GM12872 (cell line): ENCODE data around the gene GPR162.

Source experiments
- CTCF ChIP-seq: IDR thresholded peaks from 3 replicates; pipeline ENCODE4 v1.5.1; 2011; ENCODE audit warnings: low read depth, mild to moderate bottlenecking, low read length, moderate library complexity; ENCODE audit not compliant: insufficient read depth

GPR162 gene, protein sequence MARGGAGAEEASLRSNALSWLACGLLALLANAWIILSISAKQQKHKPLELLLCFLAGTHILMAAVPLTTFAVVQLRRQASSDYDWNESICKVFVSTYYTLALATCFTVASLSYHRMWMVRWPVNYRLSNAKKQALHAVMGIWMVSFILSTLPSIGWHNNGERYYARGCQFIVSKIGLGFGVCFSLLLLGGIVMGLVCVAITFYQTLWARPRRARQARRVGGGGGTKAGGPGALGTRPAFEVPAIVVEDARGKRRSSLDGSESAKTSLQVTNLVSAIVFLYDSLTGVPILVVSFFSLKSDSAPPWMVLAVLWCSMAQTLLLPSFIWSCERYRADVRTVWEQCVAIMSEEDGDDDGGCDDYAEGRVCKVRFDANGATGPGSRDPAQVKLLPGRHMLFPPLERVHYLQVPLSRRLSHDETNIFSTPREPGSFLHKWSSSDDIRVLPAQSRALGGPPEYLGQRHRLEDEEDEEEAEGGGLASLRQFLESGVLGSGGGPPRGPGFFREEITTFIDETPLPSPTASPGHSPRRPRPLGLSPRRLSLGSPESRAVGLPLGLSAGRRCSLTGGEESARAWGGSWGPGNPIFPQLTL

DNA sequence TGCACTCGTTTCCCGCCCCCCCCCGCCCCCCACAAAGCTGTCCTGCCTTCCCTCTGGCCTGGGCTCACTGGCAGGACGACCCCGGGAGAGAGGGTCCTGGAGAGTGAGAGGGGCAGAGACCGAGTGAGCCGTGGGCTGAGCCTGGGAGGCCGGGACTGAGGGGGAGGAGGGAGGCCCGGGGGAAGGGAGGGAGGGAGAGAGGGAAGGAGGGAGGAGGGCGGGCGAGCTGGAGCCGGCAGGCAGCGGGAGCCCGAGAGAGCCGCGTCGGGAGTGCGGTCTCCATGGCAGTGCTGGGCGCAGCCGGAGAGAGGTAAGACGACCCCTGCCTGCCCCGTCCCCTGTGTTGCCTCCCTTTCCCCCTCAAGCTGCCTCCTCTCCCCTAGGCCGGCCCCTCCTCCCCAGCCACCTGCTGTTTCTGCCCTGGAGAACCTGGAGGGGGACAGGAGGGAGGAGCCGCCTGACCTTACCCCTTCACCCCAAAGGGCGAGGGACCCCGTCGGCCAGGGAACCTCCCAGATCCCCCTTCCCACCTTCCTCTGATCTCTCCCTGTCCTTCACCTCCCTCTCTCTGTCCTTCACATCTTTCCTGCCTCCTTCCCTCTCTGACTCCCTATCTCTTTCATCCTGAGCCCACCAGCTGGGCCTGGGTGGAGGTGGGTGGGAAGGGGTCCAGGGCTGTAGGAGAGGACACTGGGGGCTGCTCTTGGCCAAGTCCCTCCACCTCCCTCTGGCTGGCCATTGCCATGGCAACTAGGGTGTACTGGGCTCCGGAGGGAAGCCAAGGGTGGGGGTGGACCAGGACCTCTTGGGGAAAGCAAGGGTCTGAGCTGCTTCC, at the start of gene GPR162:
Gene GPR162 (plus strand): TSS at position 231 of the 835 bp plus-strand sequence. CDS start 2,078 bp downstream, outside the sequence.
- TF ChIP-seq CTCF = no peak

DNA sequence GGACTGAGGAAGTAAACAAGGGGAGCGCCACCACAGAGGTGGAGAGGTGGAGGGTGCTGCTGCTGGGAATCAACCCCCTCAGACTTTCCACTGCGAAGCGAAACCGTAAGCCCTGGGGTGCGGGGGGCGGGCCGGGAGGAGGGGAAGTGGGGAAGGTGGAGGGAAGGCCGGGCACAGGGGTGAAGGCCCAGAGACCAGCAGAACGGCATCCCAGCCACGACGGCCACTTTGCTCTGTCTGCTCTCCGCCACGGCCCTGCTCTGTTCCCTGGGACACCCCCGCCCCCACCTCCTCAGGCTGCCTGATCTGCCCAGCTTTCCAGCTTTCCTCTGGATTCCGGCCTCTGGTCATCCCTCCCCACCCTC, 49.3 kb upstream of the GPR162 start, which contains the start of gene LAG3:
Gene LAG3 (plus strand): TSS at position 190 of the 365 bp plus-strand sequence. CDS start 333 bp downstream, outside the sequence.
- no peak for TF ChIP-seq CTCF

DNA sequence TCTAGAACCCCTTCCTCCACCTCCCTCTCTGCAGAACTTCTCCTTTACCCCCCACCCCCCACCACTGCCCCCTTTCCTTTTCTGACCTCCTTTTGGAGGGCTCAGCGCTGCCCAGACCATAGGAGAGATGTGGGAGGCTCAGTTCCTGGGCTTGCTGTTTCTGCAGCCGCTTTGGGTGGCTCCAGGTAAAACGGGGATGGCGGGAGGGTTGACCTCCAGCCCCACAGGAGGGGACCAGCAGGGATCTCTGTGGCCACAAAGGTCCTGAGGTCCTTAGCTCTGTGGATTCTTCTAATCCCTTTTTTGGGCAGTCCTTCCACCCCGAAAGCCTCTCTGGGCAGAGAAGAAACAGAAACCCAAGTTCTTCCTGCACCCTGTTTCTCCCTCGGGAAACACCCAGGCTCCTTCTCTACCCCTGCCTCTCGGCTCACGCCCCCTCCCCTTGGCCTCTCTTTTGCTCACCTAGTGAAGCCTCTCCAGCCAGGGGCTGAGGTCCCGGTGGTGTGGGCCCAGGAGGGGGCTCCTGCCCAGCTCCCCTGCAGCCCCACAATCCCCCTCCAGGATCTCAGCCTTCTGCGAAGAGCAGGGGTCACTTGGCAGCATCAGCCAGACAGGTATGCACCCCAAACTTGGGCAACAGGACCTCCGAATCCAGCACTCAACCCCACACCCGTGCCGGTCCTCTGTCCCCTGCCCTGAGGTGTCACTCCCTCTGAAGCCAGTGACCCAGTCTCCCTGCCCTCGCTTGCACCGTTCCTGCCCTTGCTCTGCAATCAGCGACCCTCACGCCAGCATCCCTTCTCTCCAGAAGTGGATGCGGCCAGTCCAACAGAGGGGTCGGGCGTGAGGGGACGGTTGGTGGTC, 48.7 kb upstream of the GPR162 start:
- TF ChIP-seq CTCF = no peak

GRCh38 chr12:6773590-6774351, 47.9 kb upstream of the GPR162 start:
- no peak for TF ChIP-seq CTCF

- no peak for TF ChIP-seq CTCF
These were observed 47.0 kb upstream of the GPR162 start for GRCh38 chr12:6774499-6775062.

DNA sequence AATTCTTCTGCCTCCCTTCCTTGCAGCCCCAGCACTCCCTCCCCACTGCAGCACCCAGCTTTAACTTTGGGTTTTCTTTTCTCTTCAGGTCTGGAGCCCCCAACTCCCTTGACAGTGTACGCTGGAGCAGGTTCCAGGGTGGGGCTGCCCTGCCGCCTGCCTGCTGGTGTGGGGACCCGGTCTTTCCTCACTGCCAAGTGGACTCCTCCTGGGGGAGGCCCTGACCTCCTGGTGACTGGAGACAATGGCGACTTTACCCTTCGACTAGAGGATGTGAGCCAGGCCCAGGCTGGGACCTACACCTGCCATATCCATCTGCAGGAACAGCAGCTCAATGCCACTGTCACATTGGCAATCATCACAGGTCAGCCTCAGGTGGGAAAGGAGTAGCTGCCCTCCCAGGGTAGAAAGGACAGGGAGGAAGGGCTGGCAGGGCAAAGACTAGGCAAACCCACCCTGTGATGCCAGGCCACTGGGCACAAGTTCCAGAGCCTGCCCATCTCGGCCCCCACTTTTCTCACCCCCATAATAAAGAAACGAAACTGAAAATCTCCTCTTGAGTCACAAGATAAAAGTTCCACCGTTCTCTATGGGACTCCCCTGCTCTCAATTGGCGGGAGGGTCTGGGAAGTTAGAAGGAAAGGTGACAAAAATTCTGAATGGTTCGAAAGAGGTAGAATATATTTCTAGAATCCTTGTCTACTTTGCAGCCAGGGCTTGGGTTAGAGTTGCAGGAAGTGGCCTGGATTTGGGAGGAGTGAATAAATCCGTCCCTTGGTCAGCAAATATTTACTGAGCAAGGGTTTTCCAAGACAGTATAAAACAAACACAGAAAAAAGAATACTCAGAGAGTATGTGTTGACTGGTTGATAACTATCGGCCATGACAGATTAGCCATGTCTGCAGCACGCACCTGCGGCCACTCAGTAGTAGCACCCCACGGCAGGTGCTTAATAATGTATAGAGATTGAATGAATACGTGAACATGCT, 46.1 kb upstream of the GPR162 start:
- TF ChIP-seq CTCF = no peak
